GM18870 (cell line): ENCODE data around the gene MYH6.

ENCODE experiments used
- ATAC-seq: cut with Tn5 transposase; IDR thresholded peaks from one replicate; pipeline ENCODE4 v1.9.1; 2021; ENCODE audit warnings: moderate library complexity; ENCODE audit not compliant: unreplicated experiment

Gene MYH6

GRCh38 chr14:23360496-23360895 is 47.6 kb downstream of the MYH6 start:
- ATAC-seq = no peak

- no peak for ATAC-seq
Observed at GRCh38 chr14:23359722-23360447, 48.2 kb downstream of the MYH6 start.

- ATAC-seq = no peak
Observed at GRCh38 chr14:23359167-23359626, 48.9 kb downstream of the MYH6 start.

- no peak for ATAC-seq
Observed at GRCh38 chr14:23358553-23359166, 49.4 kb downstream of the MYH6 start.

GRCh38 chr14:23358042-23358441 is 50.0 kb downstream of the MYH6 start:
- ATAC-seq = no peak

GRCh38 chr14:23357261-23357660 is 50.8 kb downstream of the MYH6 start:
- ATAC-seq = no peak

GRCh38 chr14:23356662-23357061 is 51.4 kb downstream of the MYH6 start:
- ATAC-seq = no peak

GRCh38 chr14:23355871-23356435 is 52.1 kb downstream of the MYH6 start:
- no peak for ATAC-seq

GRCh38 chr14:23354990-23355389 is 53.1 kb downstream of the MYH6 start:
- ATAC-seq = no peak

- ATAC-seq = no peak
Observed at GRCh38 chr14:23353433-23353780, 54.7 kb downstream of the MYH6 start.

- no peak for ATAC-seq
Observed at GRCh38 chr14:23352506-23353432, 55.3 kb downstream of the MYH6 start, which contains the start of gene SLC22A17. SLC22A17 (minus strand) TSS chr14:23352887.

GRCh38 chr14:23351681-23352505 is 56.2 kb downstream of the MYH6 start:
- no peak for ATAC-seq

GRCh38 chr14:23349156-23349845 is 58.8 kb downstream of the MYH6 start:
- no peak for ATAC-seq

- ATAC-seq = no peak
Observed at GRCh38 chr14:23348297-23348655, 59.8 kb downstream of the MYH6 start.

- no peak for ATAC-seq
Observed at GRCh38 chr14:23347406-23348296, 60.4 kb downstream of the MYH6 start.

- ATAC-seq = no peak
Observed at GRCh38 chr14:23346693-23347405, 61.2 kb downstream of the MYH6 start.

GRCh38 chr14:23345987-23346692 is 61.9 kb downstream of the MYH6 start:
- ATAC-seq = no peak

GRCh38 chr14:23344481-23344880 is 63.6 kb downstream of the MYH6 start:
- ATAC-seq = no peak
